HG03097 (cell line): ENCODE measurements around the gene LSM10.

Source experiments
- ATAC-seq: cut with Tn5 transposase; IDR thresholded peaks from one replicate; pipeline ENCODE4 v1.9.1; 2021; ENCODE audit not compliant: unreplicated experiment, low FRiP score

LSM10 gene

GRCh38 chr1:36385410-36386264 is 12.1 kb downstream of the LSM10 start, which contains the start of gene STK40:
Gene STK40, minus strand, starts transcription at chr1:36385924. Its CDS starts 24,592 bp downstream, at chr1:36361332.
- peak; percentile 73 for ATAC-seq

- no peak for ATAC-seq
Measured at GRCh38 chr1:36384542-36385409, 12.9 kb downstream of the LSM10 start.

DNA sequence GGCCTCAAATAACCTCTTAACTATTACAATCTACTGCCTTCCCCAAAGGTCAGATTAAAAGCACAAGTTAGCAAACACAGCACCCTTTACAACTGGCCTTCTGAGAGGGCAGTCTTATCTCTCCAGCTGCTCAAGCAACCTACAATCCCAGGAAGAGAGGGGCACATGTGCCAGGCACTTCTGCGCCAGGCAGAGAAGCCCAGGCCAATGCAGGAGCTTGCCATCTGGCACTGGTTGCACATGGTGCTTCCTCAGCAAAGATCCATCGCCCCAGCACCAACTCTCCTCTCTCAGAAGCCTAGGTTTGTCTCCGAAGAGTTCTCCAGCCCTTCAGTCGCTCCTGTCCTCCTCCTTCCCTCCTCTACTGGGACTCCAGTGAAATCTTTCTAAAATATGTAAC is 14.5 kb downstream of the LSM10 start:
- ATAC-seq = no peak

GRCh38 chr1:36382669-36383068 is 15.0 kb downstream of the LSM10 start:
- no peak for ATAC-seq

- no peak for ATAC-seq
Measured at GRCh38 chr1:36382231-36382630, 15.5 kb downstream of the LSM10 start.

DNA sequence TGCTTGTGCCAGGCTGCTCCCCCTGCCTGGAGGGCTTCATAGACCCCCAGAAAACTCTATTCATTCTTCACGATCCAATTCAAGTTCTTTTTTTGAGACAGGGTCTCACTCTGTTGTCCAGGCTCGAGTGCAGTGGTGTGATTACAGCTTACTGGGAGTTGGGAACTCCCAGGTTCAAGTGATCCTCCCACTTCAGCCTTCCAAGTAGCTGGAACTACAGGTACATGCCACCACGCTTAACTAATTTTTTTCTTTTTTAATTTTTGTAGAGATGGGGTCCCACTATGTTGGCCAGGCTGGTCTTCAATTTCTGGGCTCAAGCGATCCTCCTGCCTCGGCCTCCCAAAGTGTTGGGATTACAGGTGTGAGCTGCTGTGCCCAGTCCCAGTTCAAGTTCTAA is 16.3 kb downstream of the LSM10 start:
- ATAC-seq = no peak

DNA sequence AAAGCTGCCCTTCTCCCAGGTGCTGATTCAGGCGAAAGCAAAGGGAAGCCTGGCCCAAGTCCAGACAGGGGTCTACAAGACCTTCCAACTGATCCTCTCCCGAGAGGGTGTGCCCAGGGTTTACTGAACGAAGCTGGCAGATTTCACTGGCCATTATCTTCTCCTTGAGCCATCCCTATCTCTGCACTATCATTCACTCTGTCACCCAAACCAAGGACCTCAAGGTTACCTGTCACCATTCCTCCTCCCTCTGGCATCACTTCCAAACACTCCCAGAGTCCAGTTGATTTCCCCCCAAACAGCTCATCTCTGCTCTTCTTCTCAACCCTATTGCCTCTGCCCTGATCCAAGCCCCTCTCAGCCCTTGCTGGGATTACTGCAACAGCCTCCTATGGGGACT is 16.9 kb downstream of the LSM10 start:
- no peak for ATAC-seq

DNA sequence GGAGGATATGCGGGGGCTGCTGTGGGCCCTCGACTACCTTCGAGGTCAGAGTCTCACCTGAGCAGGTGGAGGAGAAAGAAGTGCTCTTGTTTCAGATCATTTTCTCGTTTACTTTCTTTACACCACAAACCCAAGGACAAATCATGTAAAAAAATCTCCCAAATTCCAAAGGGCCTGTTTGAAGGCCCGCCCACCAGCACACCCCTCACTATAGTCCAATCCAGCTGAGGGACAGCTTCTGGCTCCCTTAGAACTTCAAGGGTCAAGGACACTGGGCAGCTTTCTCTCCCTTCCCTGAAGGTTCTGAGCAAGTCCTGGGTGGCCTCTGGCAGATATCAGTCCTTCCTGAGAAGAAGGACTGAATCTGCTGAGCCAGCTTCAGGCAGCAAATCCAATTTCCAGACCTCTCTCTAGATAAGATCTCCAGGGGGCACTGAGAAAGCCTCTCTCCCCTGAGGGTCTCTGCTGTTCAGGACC is 17.5 kb downstream of the LSM10 start:
- ATAC-seq = no peak

DNA sequence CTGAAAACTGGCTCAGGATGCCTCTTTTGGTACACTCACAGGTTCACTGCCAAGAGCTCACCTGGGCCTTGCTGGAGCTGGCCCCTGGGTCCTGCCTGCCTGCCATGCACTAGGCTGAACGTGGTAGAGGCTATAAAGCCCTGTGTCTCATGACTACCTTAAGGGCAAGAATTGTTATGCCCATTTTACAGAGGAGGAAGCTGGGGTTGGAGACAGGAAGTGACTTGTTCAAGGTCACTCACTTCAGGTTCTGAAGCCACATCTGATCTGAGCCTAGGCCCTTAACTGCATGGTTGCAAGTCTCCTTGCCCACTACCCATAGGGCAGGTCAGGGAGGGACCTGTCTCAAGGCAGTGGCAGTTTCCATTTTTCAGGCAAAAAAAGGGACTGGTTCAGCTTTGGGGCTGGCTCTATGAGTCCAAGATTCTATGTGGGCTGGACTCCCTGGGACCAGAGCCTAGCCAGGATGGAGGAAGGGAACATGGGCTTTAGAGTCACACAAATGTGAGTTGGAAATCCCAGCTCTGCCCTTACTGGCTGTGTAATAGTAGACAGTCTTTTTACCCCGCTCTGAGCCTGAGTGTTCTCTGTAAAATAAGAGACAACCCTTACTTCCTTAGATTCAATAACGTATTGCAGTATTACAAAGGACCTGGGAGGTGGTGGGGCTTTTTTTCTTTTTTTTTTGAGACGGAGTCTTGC is 19.8 kb downstream of the LSM10 start:
- no peak for ATAC-seq

- ATAC-seq = no peak
Measured at GRCh38 chr1:36372617-36373016, 25.1 kb downstream of the LSM10 start.

DNA sequence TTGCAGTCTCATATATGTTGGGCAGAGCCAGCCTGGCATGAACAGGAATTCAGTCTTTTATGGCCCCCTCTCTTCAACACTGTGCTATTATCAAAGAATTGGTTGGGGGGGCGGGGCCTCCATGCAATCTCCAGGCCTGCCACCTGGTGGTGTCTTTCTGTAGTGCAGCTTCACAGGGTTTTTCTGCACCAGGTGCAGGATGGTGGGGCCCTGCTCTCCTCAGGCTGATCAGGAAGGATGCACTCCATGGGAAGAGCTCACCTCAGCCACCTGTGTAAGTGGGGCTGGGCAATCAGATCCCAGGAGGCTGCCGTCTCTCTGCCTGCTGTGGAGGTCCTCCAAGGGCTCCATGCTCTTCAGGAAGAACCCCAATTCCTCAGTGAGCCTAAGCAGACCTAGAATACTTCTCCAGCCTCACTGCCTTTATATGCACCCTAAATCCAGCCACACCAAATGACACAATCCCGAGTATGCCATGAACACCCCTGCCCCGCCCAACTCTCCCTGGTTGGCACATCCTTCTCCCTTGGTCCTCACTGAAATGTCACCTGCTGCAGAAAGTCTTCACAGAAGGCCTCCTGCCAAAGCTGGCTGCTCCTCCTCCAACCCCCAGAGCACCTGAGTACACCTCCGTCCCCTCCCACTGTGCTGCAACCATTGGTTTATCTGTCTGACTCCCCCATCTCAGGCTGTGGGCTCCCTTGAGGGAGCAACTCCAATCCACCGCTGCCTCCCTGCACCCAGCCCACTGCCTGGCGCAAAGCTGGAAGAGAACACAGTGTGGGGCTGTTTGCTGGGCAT is 28.4 kb downstream of the LSM10 start:
- no peak for ATAC-seq

- no peak for ATAC-seq
Measured at GRCh38 chr1:36367798-36368197, 29.9 kb downstream of the LSM10 start.

GRCh38 chr1:36367066-36367465 is 30.6 kb downstream of the LSM10 start:
- ATAC-seq = no peak

- no peak for ATAC-seq
Measured at GRCh38 chr1:36366091-36366661, 31.5 kb downstream of the LSM10 start.

GRCh38 chr1:36365381-36365780 is 32.3 kb downstream of the LSM10 start:
- ATAC-seq = no peak

GRCh38 chr1:36359911-36360550 is 37.7 kb downstream of the LSM10 start:
- no peak for ATAC-seq

- ATAC-seq = no peak
Measured at GRCh38 chr1:36359383-36359782, 38.3 kb downstream of the LSM10 start.

- ATAC-seq = no peak
Measured at GRCh38 chr1:36358514-36359084, 39.1 kb downstream of the LSM10 start.

- ATAC-seq = no peak
Measured at GRCh38 chr1:36355811-36356210, 41.9 kb downstream of the LSM10 start.
